Sigmoid colon (tissue), 7 donors: ENCODE measurements around the gene CRADD. TPM values are rescaled to one million over a fixed set of nuclear protein-coding genes. Genes with fewer than 3 reads are reported as not detected.
"Not testable (repeated sequence)": the region's sequence is repeated elsewhere in the genome, so short reads cannot be mapped to it uniquely, and the experiment has no call there.

Experiments
- DNase-seq: peaks from one replicate; pipeline ENCODE4 v3.0.0-alpha.2; 2019
- H3K27ac ChIP-seq, 4 donors: fragments of 200-600 bp; sonication (generic); one replicate each; pipeline ENCODE4 v1.5.1; 2016 to 2019; ENCODE audit warnings: mild to moderate bottlenecking in 1 of 4
- H3K27me3 ChIP-seq, 3 donors: fragments of 200-600 bp; sonication (generic); one replicate each; pipeline ENCODE4 v1.5.1; 2019; ENCODE audit warnings: mild to moderate bottlenecking in 1 of 3
- H3K36me3 ChIP-seq, 4 donors: fragments of 200-600 bp; sonication (generic); one replicate each; pipeline ENCODE4 v1.5.1; 2016 to 2019
- H3K4me1 ChIP-seq, 4 donors: fragments of 200-600 bp; sonication (generic); one replicate each; pipeline ENCODE4 v1.5.1; 2017 to 2019
- H3K4me3 ChIP-seq, 4 donors: fragments of 200-600 bp; sonication (generic); one replicate each; pipeline ENCODE4 v1.5.1; 2017 to 2019; ENCODE audit warnings: mild to moderate bottlenecking in 2 of 4, moderate library complexity in 1 of 4
- H3K9me3 ChIP-seq, 4 donors: fragments of 200-600 bp in 3 of 4; sonication (generic) in 3 of 4; one replicate each; pipeline versions ENCODE4 v1.5.1 to v1.6.1; 2013 to 2019
- CTCF ChIP-seq, 4 experiments: fragments of 450-650 bp in 3 of 4; fragments of 200-600 bp in 1 of 4; IDR thresholded peaks; one replicate each; pipeline ENCODE4 v1.5.1; 2016 to 2019; ENCODE audit warnings: antibody characterized with exemption in 4 of 4, mild to moderate bottlenecking in 3 of 4, moderate library complexity in 2 of 4
- EP300 ChIP-seq, 4 donors: sonication (generic); formaldehyde crosslinking; IDR thresholded peaks; one replicate each; pipeline ENCODE4 v1.6.1; 2017; ENCODE audit warnings: antibody characterized with exemption in 4 of 4
- POLR2A ChIP-seq, 2 donors: fragments of 450-650 bp; IDR thresholded peaks; one replicate each; pipeline ENCODE4 v1.6.1; 2016; ENCODE audit warnings: antibody characterized with exemption in 2 of 2, mild to moderate bottlenecking in 2 of 2, moderate library complexity in 2 of 2
- POLR2AphosphoS5 ChIP-seq, 4 donors: sonication (generic); formaldehyde crosslinking; IDR thresholded peaks; one replicate each; pipeline ENCODE4 v1.6.1; 2017; ENCODE audit warnings: antibody characterized with exemption in 4 of 4
- WGBS, 2 donors: extraction: QIAGEN DNeasy Blood & Tissue Kit; methylation state at CpG; one replicate each; pipeline ENCODE4 v1.1.7; 2013; 5-methylcytosine and 5-hydroxymethylcytosine counted together
- intact Hi-C: fragments of 100-400 bp; cut with DNase I; formaldehyde crosslinking; loops from one replicate; pipeline ENCODE4 v1.15.1; 2023
- polyA plus RNA-seq, 3 donors: library from polyadenylated mRNA; stranded (reverse); fragments of 200-250 nt; gene quantifications; one replicate each; pipeline ENCODE4 v1.2.3, GENCODE V29; 2013
- total RNA-seq, 4 donors: library from RNA; depleted of rRNA; stranded (reverse); fragments of >200 nt; gene quantifications; one replicate each; pipeline ENCODE4 v1.1.0, GENCODE V29; 2016
- donor health status: healthy with polysubstance abuse.
- donor health status: Bipolar disorder and iron deficiency.
- donor health status: healthy.

Gene CRADD
- total and polyA plus RNA-seq, 7 donors, result 14.1 to 98.9 (median 43.7) TPM

GRCh38 chr12:93922583-93923006 is 245.4 kb downstream of the CRADD start:
- no peak for DNase-seq
- intact Hi-C loops, result no loop called here
- Histone ChIP-seq H3K27ac (no peak overlapping the region), H3K9me3 (peaks cover 0 to 5% (median 2%) of the 10 kb centered on the region in 4 donors), H3K4me3 (no peak overlapping the region), H3K27me3 (no peaks in the 10 kb centered on the region), H3K4me1 (peaks cover 0 to 4% (median 0%) of the 10 kb centered on the region in 4 donors), H3K36me3 (no peaks in the 10 kb centered on the region)
- TF ChIP-seq POLR2AphosphoS5 (IDR thresholded peaks at IDR 0.05), result no peak
- no peak for TF ChIP-seq EP300 (IDR thresholded peaks at IDR 0.05)
- no peak for TF ChIP-seq CTCF (IDR thresholded peaks at IDR 0.05)
- no peak for TF ChIP-seq POLR2A (IDR thresholded peaks at IDR 0.05)
- 34 to 77% methylated on average over 5 of the region's 5 CpGs for WGBS, 2 donors

- intact Hi-C loops, result no loop called here
- DNase-seq, result no peak
- H3K4me3 ChIP-seq, result no peak overlapping the region
- H3K4me1 ChIP-seq, result no peaks in the 10 kb centered on the region
- peaks cover 0 to 5% (median 2%) of the 10 kb centered on the region in 4 donors for H3K9me3 ChIP-seq
- no peaks in the 10 kb centered on the region for H3K27me3 ChIP-seq
- TF ChIP-seq EP300 (IDR thresholded peaks at IDR 0.05) (no peak), POLR2A (IDR thresholded peaks at IDR 0.05) (no peak), CTCF (IDR thresholded peaks at IDR 0.05) (no peak), POLR2AphosphoS5 (IDR thresholded peaks at IDR 0.05) (no peak)
- H3K36me3 ChIP-seq, result no peaks in the 10 kb centered on the region
- no peak overlapping the region for H3K27ac ChIP-seq
These were observed 247.2 kb downstream of the CRADD start for GRCh38 chr12:93924367-93924766.

GRCh38 chr12:93925585-93926205 is 248.5 kb downstream of the CRADD start:
- WGBS, 2 donors, result 63 to 69% methylated on average over 3 of the region's 3 CpGs
- peaks cover 0 to 5% (median 2%) of the 10 kb centered on the region in 4 donors for H3K9me3 ChIP-seq
- H3K4me1 ChIP-seq, result no peaks in the 10 kb centered on the region
- TF ChIP-seq EP300 (IDR thresholded peaks at IDR 0.05), result no peak
- TF ChIP-seq POLR2A (IDR thresholded peaks at IDR 0.05), result no peak
- TF ChIP-seq POLR2AphosphoS5 (IDR thresholded peaks at IDR 0.05), result no peak
- no peak for TF ChIP-seq CTCF (IDR thresholded peaks at IDR 0.05)
- no peak overlapping the region for H3K4me3 ChIP-seq
- intact Hi-C loops, result no loop called here
- H3K36me3 ChIP-seq, result no peaks in the 10 kb centered on the region
- H3K27ac ChIP-seq, result no peak overlapping the region
- no peak for DNase-seq
- H3K27me3 ChIP-seq, result no peaks in the 10 kb centered on the region

GRCh38 chr12:93926237-93926636 is 249.1 kb downstream of the CRADD start:
- Histone ChIP-seq H3K36me3 (no peaks in the 10 kb centered on the region), H3K4me3 (no peak overlapping the region), H3K9me3 (peaks cover 0 to 5% (median 2%) of the 10 kb centered on the region in 4 donors), H3K27me3 (no peaks in the 10 kb centered on the region), H3K4me1 (no peaks in the 10 kb centered on the region), H3K27ac (no peak overlapping the region)
- intact Hi-C loops, result no loop called here
- TF ChIP-seq CTCF (IDR thresholded peaks at IDR 0.05), result no peak
- no peak for TF ChIP-seq POLR2AphosphoS5 (IDR thresholded peaks at IDR 0.05)
- no peak for DNase-seq
- 92 to 94% methylated on average over 4 of the region's 4 CpGs for WGBS, 2 donors

- H3K36me3 ChIP-seq, intact Hi-C loops, DNase-seq, H3K27ac ChIP-seq, H3K4me1 ChIP-seq, H3K9me3 ChIP-seq, H3K4me3 ChIP-seq, H3K27me3 ChIP-seq: not testable (repeated sequence)
- WGBS, 2 donors, result 90 to 92% methylated on average over 4 of the region's 4 CpGs
These were observed 251.9 kb downstream of the CRADD start for GRCh38 chr12:93929081-93929480.
